Measurements from ENCODE around the gene STAP2.

DNA sequence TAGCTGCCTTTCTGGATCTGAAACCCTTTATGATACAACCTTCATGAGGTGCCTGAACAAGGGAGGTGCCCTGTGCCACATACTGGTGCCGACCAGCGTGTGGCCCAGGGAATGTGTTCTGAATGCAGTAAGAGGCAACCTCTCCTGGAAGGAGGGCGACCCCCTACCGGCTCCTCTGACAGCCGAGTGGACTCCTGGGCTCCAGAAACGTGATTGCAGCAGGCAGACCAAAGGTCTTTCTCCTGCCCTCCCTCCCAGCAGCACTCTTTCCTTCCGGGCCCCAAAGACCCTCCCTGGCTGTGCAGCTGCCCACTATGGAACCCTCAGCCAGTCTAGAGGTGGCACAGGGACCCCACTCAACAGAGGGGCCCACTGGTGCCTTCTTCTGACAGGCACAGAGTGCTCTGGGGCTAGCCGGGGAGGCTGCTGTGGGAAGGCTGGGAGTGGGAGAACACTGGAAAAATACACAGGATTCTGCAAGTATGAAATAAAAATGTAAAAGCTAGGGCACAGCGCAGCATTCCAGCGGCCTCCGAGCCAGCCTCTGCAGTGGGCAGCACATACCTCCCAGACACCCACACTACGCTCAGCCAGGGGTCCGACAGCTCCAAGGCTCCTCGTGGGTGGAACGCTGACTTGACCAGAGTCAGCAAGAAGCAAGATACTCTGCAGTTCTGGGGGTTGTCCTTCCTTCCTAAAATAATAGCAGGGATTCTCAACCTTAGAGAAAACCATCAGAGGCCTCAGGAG is 46.8 kb upstream of the STAP2 start:
- TF ChIP-seq POLR2A (IDR thresholded peaks at IDR 0.05; ENCODE audit: low read length) = no peak
- no peak for TF ChIP-seq GATA1 (IDR thresholded peaks at IDR 0.05; ENCODE audit: low read depth, low read length)
